Effector CD8-positive, alpha-beta T cell (primary cell): ENCODE data around the gene CPLX1.
"Not testable (repeated sequence)": the region's sequence is repeated elsewhere in the genome, so short reads cannot be mapped to it uniquely, and the experiment has no call there.

Experiments
- DNase-seq: peaks from one replicate; lab custom pipeline; 2025; lab: John Stamatoyannopoulos, UW

CPLX1 gene

GRCh38 chr4:776743-777441 is 49.0 kb downstream of the CPLX1 start:
- DNase-seq = no peak

GRCh38 chr4:775485-775884 is 50.4 kb downstream of the CPLX1 start:
- DNase-seq = not testable (repeated sequence)

- not testable (repeated sequence) for DNase-seq
These were observed 51.4 kb downstream of the CPLX1 start for GRCh38 chr4:774419-775092.

- DNase-seq = no peak
These were observed 52.7 kb downstream of the CPLX1 start for GRCh38 chr4:773214-773613.

GRCh38 chr4:772776-773175 is 53.2 kb downstream of the CPLX1 start:
- DNase-seq = no peak

- DNase-seq = no peak
These were observed 53.8 kb downstream of the CPLX1 start for GRCh38 chr4:772118-772517.

- no peak for DNase-seq
These were observed 54.5 kb downstream of the CPLX1 start for GRCh38 chr4:771464-771863.

- DNase-seq = no peak
These were observed 55.9 kb downstream of the CPLX1 start for GRCh38 chr4:770022-770421.

GRCh38 chr4:769511-769910 is 56.4 kb downstream of the CPLX1 start:
- no peak for DNase-seq

- DNase-seq = no peak
These were observed 56.9 kb downstream of the CPLX1 start for GRCh38 chr4:768995-769394.

GRCh38 chr4:768076-768475 is 57.9 kb downstream of the CPLX1 start:
- no peak for DNase-seq

- no peak for DNase-seq
These were observed 59.2 kb downstream of the CPLX1 start for GRCh38 chr4:766559-767283.

GRCh38 chr4:766152-766515 is 59.8 kb downstream of the CPLX1 start:
- DNase-seq = no peak

- DNase-seq = no peak
These were observed 61.3 kb downstream of the CPLX1 start for GRCh38 chr4:764405-765169.

- DNase-seq = no peak
These were observed 62.0 kb downstream of the CPLX1 start for GRCh38 chr4:763922-764321.

- DNase-seq = no peak
These were observed 62.6 kb downstream of the CPLX1 start for GRCh38 chr4:763191-763810.

GRCh38 chr4:762211-763190 is 63.4 kb downstream of the CPLX1 start:
- no peak for DNase-seq

- no peak for DNase-seq
These were observed 64.2 kb downstream of the CPLX1 start for GRCh38 chr4:761739-762138.

- no peak for DNase-seq
These were observed 64.8 kb downstream of the CPLX1 start for GRCh38 chr4:761086-761485.

GRCh38 chr4:760616-761015 is 65.3 kb downstream of the CPLX1 start:
- no peak for DNase-seq

- not testable (repeated sequence) for DNase-seq
These were observed 66.1 kb downstream of the CPLX1 start for GRCh38 chr4:759810-760209.
